ENCODE data around the gene NAB1. TPM values are rescaled to one million over a fixed set of nuclear protein-coding genes. Genes with fewer than 3 reads are reported as not detected.

NAB1 gene
- total RNA-seq, 1 experiment from 2014 or later: 32.6 TPM

GRCh38 chr2:190656301-190656700 is 7.4 kb downstream of the NAB1 start:
- no peaks in the 10 kb centered on the region for H3K27me3 ChIP-seq (replicated peaks; ENCODE audit: insufficient read depth, low read depth, low read length, poor library complexity)
- no peaks in the 10 kb centered on the region for H3K9me3 ChIP-seq (ENCODE audit: low read depth, low read length, poor library complexity, severe bottlenecking)
- H3K27ac ChIP-seq (ENCODE audit: low read depth, low read length, poor library complexity, severe bottlenecking): peak overlapping the region; percentile 4
- no peaks in the 10 kb centered on the region for H3K36me3 ChIP-seq (ENCODE audit: insufficient read depth, low read length, poor library complexity, severe bottlenecking)
- ChIA-PET POLR2A (ENCODE audit: low non-redundant PET) (no interaction called here), CTCF (no interaction called here)
- peaks cover 35% of the 10 kb centered on the region for H3K4me1 ChIP-seq (ENCODE audit: insufficient read depth, low read length, poor library complexity, severe bottlenecking)
- H3K4me3 ChIP-seq (ENCODE audit: low read depth, low read length, poor library complexity, severe bottlenecking): no peak overlapping the region
- TF ChIP-seq CTCF (conservative IDR thresholded peaks at IDR 0.05; ENCODE audit: low read depth, low read length): no peak
- no peak for TF ChIP-seq EZH2 (IDR thresholded peaks at IDR 0.05; ENCODE audit: borderline replicate concordance, low read depth, low read length, poor library complexity, severe bottlenecking)
- no peak for DNase-seq (ENCODE audit: low spot score)
- BruUV-seq (replicated peaks): no TSS peak
- intact Hi-C loops (cut with micrococcal nuclease; ENCODE audit: unreplicated experiment): no loop called here

DNA sequence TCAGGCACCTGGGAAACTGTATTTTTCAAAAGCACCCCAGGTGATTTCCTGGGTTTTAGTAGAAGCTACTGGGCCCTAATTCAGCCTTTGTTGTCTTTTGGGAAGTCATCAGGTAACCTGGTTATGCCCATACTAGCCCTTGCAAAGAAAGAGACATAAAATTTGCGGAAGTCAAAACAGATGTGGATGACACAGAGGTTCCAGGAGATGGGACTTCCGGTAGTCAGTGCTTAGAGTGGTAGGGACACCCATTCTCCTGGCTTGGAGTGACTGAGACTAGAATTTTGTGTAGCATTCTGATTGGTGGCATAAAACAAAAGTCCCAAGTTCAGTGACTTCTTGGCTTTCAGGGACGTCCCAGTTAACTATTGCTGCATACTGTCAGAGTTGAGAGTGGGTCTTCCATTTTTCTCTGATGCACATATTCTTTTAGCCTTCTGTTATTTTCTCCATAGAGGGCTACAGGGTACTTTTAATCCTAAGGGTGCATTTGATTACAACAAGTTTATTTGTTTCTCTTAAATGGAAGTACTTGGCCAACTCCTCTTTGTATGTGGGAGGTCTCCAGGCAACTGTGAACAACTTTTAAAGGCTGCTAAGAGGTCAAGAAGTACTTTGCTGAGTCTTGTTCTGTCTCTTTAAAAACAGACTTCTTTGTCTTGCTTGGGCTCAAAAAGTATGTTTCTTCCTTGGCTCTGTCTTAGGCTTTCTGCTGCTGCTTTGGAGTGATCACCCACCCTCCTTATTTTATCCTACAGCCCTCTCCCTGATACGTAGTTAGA is 8.8 kb downstream of the NAB1 start:
- no peaks in the 10 kb centered on the region for H3K9me3 ChIP-seq (ENCODE audit: low read depth, low read length, poor library complexity, severe bottlenecking)
- H3K4me1 ChIP-seq (ENCODE audit: insufficient read depth, low read length, poor library complexity, severe bottlenecking): peaks cover 26% of the 10 kb centered on the region
- H3K4me3 ChIP-seq (ENCODE audit: low read depth, low read length, poor library complexity, severe bottlenecking): no peak overlapping the region
- CTCF ChIA-PET: no interaction called here
- no peaks in the 10 kb centered on the region for H3K27me3 ChIP-seq (replicated peaks; ENCODE audit: insufficient read depth, low read depth, low read length, poor library complexity)
- TF ChIP-seq CTCF (conservative IDR thresholded peaks at IDR 0.05; ENCODE audit: low read depth, low read length): no peak
- TF ChIP-seq EZH2 (IDR thresholded peaks at IDR 0.05; ENCODE audit: borderline replicate concordance, low read depth, low read length, poor library complexity, severe bottlenecking): no peak
- no peaks in the 10 kb centered on the region for H3K36me3 ChIP-seq (ENCODE audit: insufficient read depth, low read length, poor library complexity, severe bottlenecking)
- no peak for DNase-seq (ENCODE audit: low spot score)
- BruUV-seq (replicated peaks): no TSS peak
- intact Hi-C loops (cut with micrococcal nuclease; ENCODE audit: unreplicated experiment): no loop called here
- POLR2A ChIA-PET (ENCODE audit: low non-redundant PET): no interaction called here
- no peak overlapping the region for H3K27ac ChIP-seq (ENCODE audit: low read depth, low read length, poor library complexity, severe bottlenecking)

GRCh38 chr2:190659553-190659952 is 10.7 kb downstream of the NAB1 start:
- H3K27ac ChIP-seq (ENCODE audit: low read depth, low read length, poor library complexity, severe bottlenecking): no peak overlapping the region
- H3K27me3 ChIP-seq (replicated peaks; ENCODE audit: insufficient read depth, low read depth, low read length, poor library complexity): no peaks in the 10 kb centered on the region
- intact Hi-C loops (cut with micrococcal nuclease; ENCODE audit: unreplicated experiment): no loop called here
- no peak overlapping the region for H3K4me3 ChIP-seq (ENCODE audit: low read depth, low read length, poor library complexity, severe bottlenecking)
- BruUV-seq (replicated peaks): no TSS peak
- CTCF ChIA-PET: no interaction called here
- H3K36me3 ChIP-seq (ENCODE audit: insufficient read depth, low read length, poor library complexity, severe bottlenecking): peaks cover 8% of the 10 kb centered on the region
- DNase-seq (ENCODE audit: low spot score): no peak
- no peak for TF ChIP-seq EZH2 (IDR thresholded peaks at IDR 0.05; ENCODE audit: borderline replicate concordance, low read depth, low read length, poor library complexity, severe bottlenecking)
- no peak for TF ChIP-seq CTCF (conservative IDR thresholded peaks at IDR 0.05; ENCODE audit: low read depth, low read length)
- POLR2A ChIA-PET (ENCODE audit: low non-redundant PET): no interaction called here
- H3K9me3 ChIP-seq (ENCODE audit: low read depth, low read length, poor library complexity, severe bottlenecking): no peaks in the 10 kb centered on the region
- peaks cover 18% of the 10 kb centered on the region for H3K4me1 ChIP-seq (ENCODE audit: insufficient read depth, low read length, poor library complexity, severe bottlenecking)
